ENCODE results near the gene FHL3. TPM values are rescaled to one million over a fixed set of nuclear protein-coding genes. Genes with fewer than 3 reads are reported as not detected.

Gene FHL3
- total and polyA plus RNA-seq, 2 of the 8 experiments (the other 6 are each of a cell fraction or from before 2014, with no cell fraction given), result 14.3 to 35.6 TPM

DNA sequence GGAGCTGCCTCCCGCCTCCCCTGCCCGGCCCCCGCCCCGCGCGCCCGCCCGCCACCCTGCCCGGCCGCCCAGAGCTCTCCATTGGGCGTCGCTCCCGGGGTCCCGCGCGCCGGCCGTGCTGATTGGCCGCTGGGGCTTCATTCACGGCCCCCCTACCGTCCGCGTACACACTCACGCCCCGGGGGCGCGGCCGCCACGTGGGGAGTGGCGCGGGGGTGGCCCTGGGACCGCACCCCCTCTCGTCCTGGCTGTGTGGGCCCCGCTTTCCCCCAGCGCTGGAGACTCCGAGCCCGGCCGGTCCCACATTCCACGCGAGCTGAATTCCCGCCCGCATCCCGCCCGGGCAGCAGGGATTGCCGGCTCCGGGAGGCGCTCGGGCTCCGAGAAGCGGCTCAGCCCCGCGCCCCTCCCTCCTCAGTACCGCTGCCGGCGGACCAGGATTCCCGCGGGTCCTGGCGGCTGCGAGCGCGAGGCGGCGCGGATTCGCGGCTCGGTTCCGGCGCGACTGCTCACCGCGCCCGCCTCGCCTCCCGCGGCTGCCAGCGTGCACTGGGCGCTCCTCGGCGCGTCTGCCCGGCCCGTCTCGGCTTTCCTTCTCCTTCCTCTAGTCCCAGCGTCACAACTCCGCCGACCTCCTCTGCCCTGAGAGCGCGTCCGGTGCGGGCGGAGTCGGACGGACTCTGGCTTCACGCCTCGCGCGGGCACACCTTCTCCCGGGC lies 41.7 kb upstream of the FHL3 start:
- CTCF ChIA-PET (ENCODE audit: partially characterized antibody), result interaction anchor here (0.8 to 18.0 kb wide), 10 partner anchors 10 to 443 kb away, joined by 3 to 212 read pairs (median 4); no protein-coding TSS in a partner anchor
- H2BK5ac ChIP-seq (ENCODE audit: low read depth, low read length), result no peak overlapping the region; the same call in 1 of the 2 replicates
- H2BK15ac ChIP-seq (ENCODE audit: low read length), result no peak overlapping the region
- no peaks in the 10 kb centered on the region for H3K9me3 ChIP-seq (ENCODE audit: insufficient read depth in 2 of 2, low read depth in 1 of 2, low read length in 1 of 2)
- H4K20me1 ChIP-seq (replicated peaks in 1 of 2; ENCODE audit: control insufficient read depth in 1 of 2, insufficient read depth in 2 of 2, low read length in 2 of 2), result peaks cover 11 to 20% of the 10 kb centered on the region in 2 experiments
- no peak overlapping the region for H3K23ac ChIP-seq (ENCODE audit: insufficient read length)
- no peak overlapping the region for H2BK12ac ChIP-seq (ENCODE audit: low read depth, low read length)
- peak in 1 of 2 experiments; percentile 81 for DNase-seq (ENCODE audit: low read depth in 1 of 2, low spot score in 2 of 2)
- H3K27me3 ChIP-seq (replicated peaks in 1 of 4; ENCODE audit: control insufficient read depth in 3 of 4, extremely low read depth in 1 of 4, insufficient read depth in 3 of 4, low read length in 3 of 4), result peaks cover 10 to 48% (median 40%) of the 10 kb centered on the region in 4 experiments; a peak in 6 of 7 replicates
- no peak overlapping the region for H3K27ac ChIP-seq (ENCODE audit: low read depth, low read length)
- H4K8ac ChIP-seq (ENCODE audit: extremely low read depth, insufficient read depth, low read length), result no peak overlapping the region; the same call in 1 of the 2 replicates
- no peak overlapping the region for H4K5ac ChIP-seq (ENCODE audit: insufficient read length, low read depth, low read length)
- peak overlapping the region; percentile 86; the same call in 1 of the 2 replicates for H2BK20ac ChIP-seq (ENCODE audit: low read length)
- H3K14ac ChIP-seq (ENCODE audit: insufficient read length), result no peak overlapping the region
- H3K18ac ChIP-seq (ENCODE audit: extremely low read depth, low read length), result peak overlapping the region; percentile 65; the same call in 1 of the 2 replicates
- no peak for FAIRE-seq
- POLR2A ChIA-PET (ENCODE audit: partially characterized antibody), result interaction anchor here (0.8 to 2.9 kb wide), 17 partner anchors 8 to 461 kb away, joined by 3 to 12 read pairs (median 4); no protein-coding TSS in a partner anchor
- no peak overlapping the region for H2AFZ ChIP-seq (ENCODE audit: low read length)
- peak overlapping the region; percentile 90 to 94 for H3K4me2 ChIP-seq (ENCODE audit: insufficient read depth in 1 of 2, low read depth in 2 of 2, low read length in 2 of 2)
- H4K91ac ChIP-seq (replicated peaks; ENCODE audit: insufficient read length, low read length), result peak overlapping the region; percentile 34
- peaks cover 3 to 18% (median 10%) of the 10 kb centered on the region in 4 experiments for H3K4me1 ChIP-seq (replicated peaks in 1 of 4; ENCODE audit: control insufficient read depth in 3 of 4, insufficient read depth in 4 of 4, low read length in 3 of 4)
- WGBS, 2 experiments (ENCODE audit: extremely low coverage in 1 of 2, insufficient coverage in 1 of 2, insufficient read length in 1 of 2, insufficient replicate concordance in 2 of 2, low coverage in 1 of 2, low lambda C conversion rate in 2 of 2, missing lambda C conversion rate in 1 of 2), result 2% methylated on average over 15 of the region's 99 CpGs; no CpG with 5 or more reads in 1 of the 2 experiments
- no peak overlapping the region; a peak in 2 of 7 replicates for H3K9ac ChIP-seq (replicated peaks in 1 of 4; ENCODE audit: extremely low read depth in 1 of 4, low read depth in 3 of 4, low read length in 3 of 4)
- no peak overlapping the region for H2AK5ac ChIP-seq (ENCODE audit: low read depth, low read length)
- peaks cover 0 to 15% of the 10 kb centered on the region in 2 experiments; a peak in 3 of 4 replicates for H3K79me2 ChIP-seq (ENCODE audit: control insufficient read depth in 1 of 2, insufficient read depth in 2 of 2, low read length in 2 of 2)
- H3K36me3 ChIP-seq (ENCODE audit: control insufficient read depth in 2 of 4, insufficient read depth in 4 of 4, low read length in 3 of 4), result peaks cover 0 to 10% (median 0%) of the 10 kb centered on the region in 4 experiments; a peak in 1 of 8 replicates
- H3K56ac ChIP-seq (replicated peaks; ENCODE audit: insufficient read length, low read depth, low read length), result no peak overlapping the region
- peaks cover 24% of the 10 kb centered on the region; the same call in 1 of the 2 replicates for H3K23me2 ChIP-seq (ENCODE audit: low read depth, low read length)
- peaks cover 2% of the 10 kb centered on the region for H3K79me1 ChIP-seq (ENCODE audit: low read depth, low read length)
- H3K4ac ChIP-seq (replicated peaks; ENCODE audit: insufficient read length, low read depth, low read length), result peak overlapping the region; percentile 44
- peak overlapping the region; percentile 48 to 68 (median 56) for H3K4me3 ChIP-seq (ENCODE audit: extremely low read depth in 1 of 4, insufficient read depth in 2 of 4, low read depth in 3 of 4, low read length in 4 of 4)
- H2BK120ac ChIP-seq (replicated peaks; ENCODE audit: low read depth, low read length), result no peak overlapping the region
- TF ChIP-seq BACH1 (IDR thresholded peaks at IDR 0.05; ENCODE audit: low read length) (peak; percentile 37), CTCF (IDR thresholded peaks at IDR 0.05; ENCODE audit: control extremely low read depth in 1 of 3, insufficient read depth in 1 of 3, low read depth in 1 of 3, low read length in 3 of 3) (0 out of 4 replicates have a peak, but pooled peaks of 1 of the 3 experiments have one; percentile 3), YY1 (IDR thresholded peaks at IDR 0.05; ENCODE audit: low read depth, low read length) (no peak), HDAC2 (IDR thresholded peaks at IDR 0.05; ENCODE audit: borderline replicate concordance in 1 of 2, low read depth in 2 of 2, low read length in 2 of 2) (peak in 1 of 2 experiments; percentile 56; a peak in 1 of 4 replicates), GABPA (IDR thresholded peaks at IDR 0.05; ENCODE audit: borderline replicate concordance, insufficient read depth, low read length) (peak; percentile 69; the same call in 1 of the 2 replicates), RFX5 (IDR thresholded peaks at IDR 0.05; ENCODE audit: borderline replicate concordance, low read depth, low read length) (no peak), KDM4A (IDR thresholded peaks at IDR 0.05; ENCODE audit: low read depth, low read length, severe bottlenecking) (peak; percentile 54), CREB1 (IDR thresholded peaks at IDR 0.05) (peak; percentile 55; the same call in 1 of the 2 replicates)
